ENCODE data around the gene B3GNT3.

Gene B3GNT3

DNA sequence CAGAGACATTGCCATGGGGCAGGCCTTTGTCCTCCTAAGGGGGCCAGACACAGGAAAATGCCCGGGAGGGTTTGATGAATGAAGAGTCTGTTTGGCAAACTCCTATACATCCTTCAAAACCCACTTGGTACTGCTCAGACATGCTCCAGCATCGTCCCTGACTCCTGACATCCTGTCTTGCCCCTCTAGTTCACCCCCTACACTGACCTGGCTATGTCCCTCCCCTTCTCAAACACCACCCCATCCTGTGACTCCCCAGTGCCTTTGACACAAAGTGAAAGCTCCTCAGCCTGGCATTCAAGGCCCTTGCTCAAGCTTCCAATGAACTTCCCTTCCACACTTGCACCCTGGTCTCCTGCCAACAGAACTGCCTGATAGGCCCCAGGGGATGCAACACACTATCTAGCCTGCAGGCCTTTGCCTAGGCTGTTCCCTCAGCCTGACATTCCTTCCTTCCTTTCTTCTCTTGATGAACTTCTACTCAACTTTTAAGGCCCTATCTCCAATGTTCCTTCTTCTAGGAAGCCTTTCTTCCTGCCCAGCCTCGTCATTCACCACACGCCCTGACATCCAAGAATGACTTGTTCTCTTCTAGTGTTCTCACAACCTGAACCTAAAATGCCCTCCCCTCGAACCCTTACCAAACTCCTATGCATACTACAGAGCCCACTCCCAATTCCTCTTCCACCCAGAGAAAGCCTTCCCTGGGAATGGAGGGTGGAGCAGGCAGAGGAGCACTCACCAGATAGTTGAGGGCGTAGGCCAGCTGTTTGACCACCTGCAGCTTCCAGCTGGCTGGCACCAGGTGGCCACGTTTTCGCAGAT is 40.5 kb downstream of the B3GNT3 start:
- no peak overlapping the region for H3K4me3 ChIP-seq (ENCODE audit: low read depth, low read length)
- TF ChIP-seq, protein P1, sequence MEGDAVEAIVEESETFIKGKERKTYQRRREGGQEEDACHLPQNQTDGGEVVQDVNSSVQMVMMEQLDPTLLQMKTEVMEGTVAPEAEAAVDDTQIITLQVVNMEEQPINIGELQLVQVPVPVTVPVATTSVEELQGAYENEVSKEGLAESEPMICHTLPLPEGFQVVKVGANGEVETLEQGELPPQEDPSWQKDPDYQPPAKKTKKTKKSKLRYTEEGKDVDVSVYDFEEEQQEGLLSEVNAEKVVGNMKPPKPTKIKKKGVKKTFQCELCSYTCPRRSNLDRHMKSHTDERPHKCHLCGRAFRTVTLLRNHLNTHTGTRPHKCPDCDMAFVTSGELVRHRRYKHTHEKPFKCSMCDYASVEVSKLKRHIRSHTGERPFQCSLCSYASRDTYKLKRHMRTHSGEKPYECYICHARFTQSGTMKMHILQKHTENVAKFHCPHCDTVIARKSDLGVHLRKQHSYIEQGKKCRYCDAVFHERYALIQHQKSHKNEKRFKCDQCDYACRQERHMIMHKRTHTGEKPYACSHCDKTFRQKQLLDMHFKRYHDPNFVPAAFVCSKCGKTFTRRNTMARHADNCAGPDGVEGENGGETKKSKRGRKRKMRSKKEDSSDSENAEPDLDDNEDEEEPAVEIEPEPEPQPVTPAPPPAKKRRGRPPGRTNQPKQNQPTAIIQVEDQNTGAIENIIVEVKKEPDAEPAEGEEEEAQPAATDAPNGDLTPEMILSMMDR (IDR thresholded peaks at IDR 0.05; ENCODE audit: insufficient read depth, low read depth, low read length, missing control alignments): no peak
- no peak for DNase-seq (ENCODE audit: low read depth)

DNA sequence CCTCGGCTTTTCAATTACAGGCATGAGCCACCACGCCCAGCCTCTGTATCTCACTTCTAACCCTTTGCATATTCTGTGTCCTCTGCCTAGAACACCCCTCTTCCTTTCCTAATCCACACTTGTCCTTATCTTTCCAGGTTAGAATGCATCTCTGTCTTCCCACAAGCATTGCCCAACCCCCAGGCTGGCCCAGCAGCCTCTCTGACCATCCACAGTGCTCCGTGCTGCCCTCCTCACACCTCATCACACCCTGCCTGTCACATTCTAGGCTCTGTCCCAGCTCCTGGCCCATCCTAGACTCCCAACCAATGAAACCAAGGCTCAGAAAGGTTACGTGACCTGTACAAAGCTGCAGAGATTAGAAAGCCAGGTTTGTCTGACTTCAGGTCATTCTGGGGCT is 41.6 kb downstream of the B3GNT3 start:
- no peak for DNase-seq (ENCODE audit: low read depth)
- no peak overlapping the region for H3K4me3 ChIP-seq (ENCODE audit: low read depth, low read length)
- TF ChIP-seq, protein P1 (IDR thresholded peaks at IDR 0.05; ENCODE audit: insufficient read depth, low read depth, low read length, missing control alignments): no peak

DNA sequence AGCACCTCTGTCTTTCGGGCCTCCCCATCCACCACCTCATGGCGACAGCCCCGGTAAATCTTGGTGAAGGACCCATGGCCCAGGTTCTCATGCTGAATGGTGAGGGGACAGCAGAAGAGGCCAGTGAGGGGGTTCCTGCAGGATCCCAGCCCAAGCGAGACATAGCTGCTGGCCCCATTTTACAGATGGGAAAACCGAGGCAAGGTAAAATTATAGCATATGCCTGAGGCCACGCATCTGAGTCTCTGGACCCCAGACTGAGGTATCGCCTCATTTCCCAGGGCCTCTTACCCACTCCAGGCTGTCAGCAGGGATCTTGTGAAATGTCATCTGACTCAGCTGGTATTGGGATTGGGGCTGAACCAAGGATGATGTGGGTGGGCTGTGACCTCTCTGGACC is 43.0 kb downstream of the B3GNT3 start:
- H3K4me3 ChIP-seq (ENCODE audit: low read depth, low read length): no peak overlapping the region
- no peak for DNase-seq (ENCODE audit: low read depth)
- TF ChIP-seq, protein P1 (IDR thresholded peaks at IDR 0.05; ENCODE audit: insufficient read depth, low read depth, low read length, missing control alignments): no peak

DNA sequence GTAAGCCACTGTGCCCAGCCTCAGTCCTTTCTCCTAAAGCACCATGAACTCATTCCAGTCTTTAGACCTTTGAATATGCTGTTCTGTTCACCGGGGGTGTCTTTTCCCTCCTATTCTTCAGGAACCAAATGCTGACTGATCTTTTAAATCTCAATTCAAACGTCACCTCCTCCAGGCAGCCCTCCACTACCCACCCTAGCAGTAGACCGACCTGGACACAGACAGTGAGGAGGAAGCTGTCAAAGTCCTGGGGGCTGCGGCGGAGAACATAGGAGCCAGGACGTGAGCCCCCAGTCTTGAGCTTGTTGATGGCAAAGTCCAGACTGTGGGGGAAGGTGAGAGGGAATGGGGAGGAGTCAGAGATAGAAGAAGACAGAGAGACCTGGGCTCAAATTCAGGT is 45.1 kb downstream of the B3GNT3 start:
- no peak for DNase-seq (ENCODE audit: low read depth)
- TF ChIP-seq, protein P1 (IDR thresholded peaks at IDR 0.05; ENCODE audit: insufficient read depth, low read depth, low read length, missing control alignments): no peak
- H3K4me3 ChIP-seq (ENCODE audit: low read depth, low read length): no peak overlapping the region

DNA sequence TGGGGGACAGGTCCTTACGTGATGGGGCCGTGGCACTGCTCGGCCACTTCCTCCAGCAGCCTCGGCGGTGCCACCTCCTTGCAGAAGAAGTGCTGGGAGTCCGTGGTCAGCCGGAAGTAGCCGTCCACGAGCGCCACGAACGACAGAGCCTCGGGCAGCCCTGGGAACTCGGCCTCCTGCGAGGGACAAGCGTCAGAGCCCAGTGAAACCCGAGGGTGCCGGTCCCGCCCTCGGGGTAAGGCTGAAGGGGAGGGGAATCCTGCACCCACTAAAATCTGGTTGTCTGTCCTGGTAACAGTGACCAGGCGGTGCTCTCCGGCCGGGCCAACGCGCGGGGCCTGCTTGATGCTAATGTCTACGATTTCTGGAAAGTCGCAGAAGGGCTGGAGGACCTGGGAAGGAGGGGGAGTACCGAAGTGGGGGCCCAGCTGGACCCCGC is 46.5 kb downstream of the B3GNT3 start:
- TF ChIP-seq, protein P1 (IDR thresholded peaks at IDR 0.05; ENCODE audit: insufficient read depth, low read depth, low read length, missing control alignments): no peak
- H3K4me3 ChIP-seq (ENCODE audit: low read depth, low read length): no peak overlapping the region
- no peak for DNase-seq (ENCODE audit: low read depth)

DNA sequence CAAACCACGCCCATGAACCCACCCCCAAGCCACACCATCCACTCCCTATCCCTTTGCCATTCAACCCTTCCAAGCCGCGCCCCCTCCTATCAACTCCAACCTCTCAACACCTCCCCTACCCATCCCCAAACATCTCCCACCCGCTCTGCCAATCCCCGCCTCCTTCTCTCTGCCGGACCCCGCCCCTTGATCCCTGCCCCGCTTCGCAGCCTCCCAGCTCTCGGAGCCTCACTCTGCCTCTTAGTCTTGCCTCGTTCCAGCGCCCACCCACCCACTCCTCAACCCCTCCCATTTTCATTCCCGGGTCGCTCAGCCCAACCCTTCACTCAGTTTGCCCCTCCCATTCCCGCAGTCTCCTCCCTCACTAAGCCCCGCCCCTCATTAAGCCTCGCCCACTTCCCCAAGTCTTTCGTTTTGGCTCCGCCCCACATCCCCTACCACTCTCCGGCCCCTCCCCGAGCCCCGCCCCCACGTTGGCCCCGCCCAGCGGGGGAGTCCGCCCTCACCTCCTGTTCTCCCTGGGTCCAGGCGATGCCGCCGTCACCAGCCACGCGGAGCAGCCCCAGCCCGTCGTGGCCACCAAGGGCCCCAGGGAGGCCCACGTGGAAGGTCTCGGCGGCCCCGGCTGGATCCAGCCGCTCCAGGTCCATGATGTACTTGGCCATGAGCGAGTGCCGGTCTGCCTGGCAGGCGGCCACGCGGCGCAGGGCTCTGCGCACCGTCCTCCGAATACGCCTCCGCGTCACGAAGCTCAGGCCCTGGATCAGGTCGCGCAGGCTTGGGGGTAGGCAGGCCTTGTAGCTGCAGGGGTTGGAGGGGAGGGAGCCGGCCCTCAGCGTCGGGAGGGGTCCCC is 47.1 kb downstream of the B3GNT3 start:
- TF ChIP-seq, protein P1 (IDR thresholded peaks at IDR 0.05; ENCODE audit: insufficient read depth, low read depth, low read length, missing control alignments): no peak
- peak; percentile 58 for DNase-seq (ENCODE audit: low read depth)
- no peak overlapping the region for H3K4me3 ChIP-seq (ENCODE audit: low read depth, low read length)
